Neural progenitor cell (in vitro differentiated cells): Measurements from ENCODE around the gene LASP1. TPM values are rescaled to one million over a fixed set of nuclear protein-coding genes. Genes with fewer than 3 reads are reported as not detected.

Source experiments
- DNase-seq: peaks from one replicate; pipeline ENCODE4 v3.0.0-alpha.2; 2016; ENCODE audit warnings: low spot score
- H2AFZ ChIP-seq: fragments of 200-600 bp; sonication (generic); replicated peaks from 2 replicates; pipeline ENCODE4 v1.6.1; 2016; ENCODE audit warnings: antibody characterized with exemption
- H3F3A ChIP-seq: fragments of 200-600 bp; sonication (generic); 2 replicates; pipeline ENCODE4 v1.6.1; 2016; ENCODE audit warnings: antibody characterized with exemption, low read depth
- H3K27ac ChIP-seq: fragments of 200-600 bp; sonication (generic); 2 replicates; pipeline ENCODE4 v1.5.1; 2016; ENCODE audit warnings: mild to moderate bottlenecking
- H3K27me3 ChIP-seq: fragments of 200-600 bp; sonication (generic); 2 replicates; pipeline ENCODE4 v1.6.1; 2016; ENCODE audit warnings: mild to moderate bottlenecking, moderate library complexity
- H3K36me3 ChIP-seq: fragments of 200-600 bp; sonication (generic); 2 replicates; pipeline ENCODE4 v1.5.1; 2016
- H3K4me1 ChIP-seq: fragments of 200-600 bp; sonication (generic); 2 replicates; pipeline ENCODE4 v1.6.1; 2016; ENCODE audit warnings: mixed run types
- H3K4me2 ChIP-seq: fragments of 200-600 bp; sonication (generic); 2 replicates; pipeline ENCODE4 v1.6.1; 2016
- H3K4me3 ChIP-seq: fragments of 200-600 bp; sonication (generic); 2 replicates; pipeline ENCODE4 v1.5.1; 2016
- H3K79me2 ChIP-seq: fragments of 200-600 bp; sonication (generic); 2 replicates; pipeline ENCODE4 v1.6.1; 2016; ENCODE audit warnings: low read depth
- H3K9ac ChIP-seq: fragments of 200-600 bp; sonication (generic); 2 replicates; pipeline ENCODE4 v1.6.1; 2016
- H3K9me3 ChIP-seq: fragments of 200-600 bp; sonication (generic); 2 replicates; pipeline ENCODE4 v1.5.1; 2016; ENCODE audit warnings: low read depth
- H4K20me1 ChIP-seq: fragments of 200-600 bp; sonication (generic); 2 replicates; pipeline ENCODE4 v1.6.1; 2016; ENCODE audit warnings: low read depth
- H3K27ac Mint-ChIP-seq: 3 replicates; pipeline ENCODE4 v1.8.0; 2021; ENCODE audit warnings: mixed read lengths
- H3K27me3 Mint-ChIP-seq: 2 replicates; pipeline ENCODE4 v1.8.0; 2022; ENCODE audit warnings: low read depth, mild to moderate bottlenecking, inconsistent platforms, moderate library complexity, mixed read lengths; ENCODE audit not compliant: insufficient read depth
- H3K36me3 Mint-ChIP-seq: 3 replicates; pipeline ENCODE4 v1.8.0; 2021; ENCODE audit warnings: mixed read lengths
- H3K4me1 Mint-ChIP-seq: 3 replicates; pipeline ENCODE4 v1.8.0; 2021; ENCODE audit warnings: mixed read lengths
- H3K4me3 Mint-ChIP-seq: 3 replicates; pipeline ENCODE4 v1.8.0; 2021; ENCODE audit warnings: mild to moderate bottlenecking, moderate library complexity, mixed read lengths
- H3K9me3 Mint-ChIP-seq: 3 replicates; pipeline ENCODE4 v1.8.0; 2020; ENCODE audit warnings: mixed read lengths
- EZH2 ChIP-seq: fragments of 200-600 bp; sonication (generic); IDR thresholded peaks from 2 replicates; pipeline ENCODE4 v1.6.1; 2017; ENCODE audit warnings: antibody characterized with exemption, mild to moderate bottlenecking, moderate library complexity
- EZH2phosphoT487 ChIP-seq: fragments of 200-600 bp; sonication (generic); IDR thresholded peaks from 2 replicates; pipeline ENCODE4 v1.6.1; 2017; ENCODE audit warnings: antibody characterized with exemption
- total RNA-seq: library from RNA; depleted of rRNA; stranded (reverse); fragments of >200 nt; gene quantifications from 2 replicates; pipeline ENCODE4 v1.2.3, GENCODE V29; 2015; ENCODE audit warnings: low replicate concordance
- TF ChIP-seq, protein P1 (sequence below): fragments of 200-600 bp; sonication (generic); IDR thresholded peaks from 2 replicates; pipeline ENCODE4 v1.5.1; 2017; ENCODE audit warnings: antibody characterized with exemption, mild to moderate bottlenecking

The LASP1 gene
- total RNA-seq, 1 donor from 2014 or later, result 45.2 TPM

DNA sequence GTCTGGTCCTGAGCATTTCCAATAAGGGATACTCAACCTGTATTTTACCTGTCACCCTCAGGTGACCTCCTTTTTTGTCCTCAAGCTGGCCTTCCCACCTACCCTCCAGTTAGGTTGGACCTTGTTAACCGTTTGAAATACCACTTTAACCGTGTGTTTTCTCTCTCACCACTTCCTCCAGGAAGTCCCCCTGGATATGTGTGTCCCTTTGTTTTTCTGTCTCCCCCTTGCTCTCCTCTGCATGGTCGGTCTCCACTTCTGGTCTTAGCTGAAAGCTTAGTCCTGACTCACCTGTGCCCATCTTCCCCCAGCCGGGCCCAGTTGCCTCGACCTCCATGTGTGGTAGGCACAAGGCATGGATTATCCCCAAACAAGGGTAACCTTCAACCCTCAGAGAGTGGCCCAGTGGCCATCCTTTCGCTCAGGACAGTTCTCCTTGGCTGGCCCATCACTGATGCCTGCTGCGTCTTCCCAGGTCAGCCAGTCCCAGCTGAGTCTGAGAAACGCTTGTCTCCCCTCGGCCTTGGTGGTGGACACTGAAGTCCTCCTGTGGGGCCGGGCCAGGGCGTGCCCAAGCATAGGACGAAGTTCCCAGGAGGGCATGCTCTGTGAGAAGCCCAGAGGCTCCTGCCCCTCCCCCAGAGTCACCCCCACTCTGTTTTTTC lies 20.0 kb downstream of the LASP1 start:
- Mint-ChIP-seq H3K27me3 (peaks cover 2% of the 10 kb centered on the region), H3K4me3 (no peak overlapping the region), H3K9me3 (no peaks in the 10 kb centered on the region), H3K36me3 (peaks cover 7% of the 10 kb centered on the region), H3K4me1 (peaks cover 55% of the 10 kb centered on the region), H3K27ac (no peak overlapping the region)
- no peak overlapping the region for H3K4me2 ChIP-seq
- H4K20me1 ChIP-seq, result peaks cover 55% of the 10 kb centered on the region
- no peaks in the 10 kb centered on the region for H3K27me3 ChIP-seq
- peaks cover 18% of the 10 kb centered on the region for H3K79me2 ChIP-seq
- H3K4me1 ChIP-seq, result peaks cover 27% of the 10 kb centered on the region
- no peaks in the 10 kb centered on the region for H3K9me3 ChIP-seq
- TF ChIP-seq EZH2, result no peak
- TF ChIP-seq, protein P1, sequence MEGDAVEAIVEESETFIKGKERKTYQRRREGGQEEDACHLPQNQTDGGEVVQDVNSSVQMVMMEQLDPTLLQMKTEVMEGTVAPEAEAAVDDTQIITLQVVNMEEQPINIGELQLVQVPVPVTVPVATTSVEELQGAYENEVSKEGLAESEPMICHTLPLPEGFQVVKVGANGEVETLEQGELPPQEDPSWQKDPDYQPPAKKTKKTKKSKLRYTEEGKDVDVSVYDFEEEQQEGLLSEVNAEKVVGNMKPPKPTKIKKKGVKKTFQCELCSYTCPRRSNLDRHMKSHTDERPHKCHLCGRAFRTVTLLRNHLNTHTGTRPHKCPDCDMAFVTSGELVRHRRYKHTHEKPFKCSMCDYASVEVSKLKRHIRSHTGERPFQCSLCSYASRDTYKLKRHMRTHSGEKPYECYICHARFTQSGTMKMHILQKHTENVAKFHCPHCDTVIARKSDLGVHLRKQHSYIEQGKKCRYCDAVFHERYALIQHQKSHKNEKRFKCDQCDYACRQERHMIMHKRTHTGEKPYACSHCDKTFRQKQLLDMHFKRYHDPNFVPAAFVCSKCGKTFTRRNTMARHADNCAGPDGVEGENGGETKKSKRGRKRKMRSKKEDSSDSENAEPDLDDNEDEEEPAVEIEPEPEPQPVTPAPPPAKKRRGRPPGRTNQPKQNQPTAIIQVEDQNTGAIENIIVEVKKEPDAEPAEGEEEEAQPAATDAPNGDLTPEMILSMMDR, result no peak
- no peak for TF ChIP-seq EZH2phosphoT487
- peaks cover 28% of the 10 kb centered on the region for H3F3A ChIP-seq
- H3K36me3 ChIP-seq, result no peaks in the 10 kb centered on the region
- H2AFZ ChIP-seq, result no peak overlapping the region
- H3K9ac ChIP-seq, result no peak overlapping the region
- no peak for DNase-seq
- H3K4me3 ChIP-seq, result no peak overlapping the region
- no peak overlapping the region for H3K27ac ChIP-seq

DNA sequence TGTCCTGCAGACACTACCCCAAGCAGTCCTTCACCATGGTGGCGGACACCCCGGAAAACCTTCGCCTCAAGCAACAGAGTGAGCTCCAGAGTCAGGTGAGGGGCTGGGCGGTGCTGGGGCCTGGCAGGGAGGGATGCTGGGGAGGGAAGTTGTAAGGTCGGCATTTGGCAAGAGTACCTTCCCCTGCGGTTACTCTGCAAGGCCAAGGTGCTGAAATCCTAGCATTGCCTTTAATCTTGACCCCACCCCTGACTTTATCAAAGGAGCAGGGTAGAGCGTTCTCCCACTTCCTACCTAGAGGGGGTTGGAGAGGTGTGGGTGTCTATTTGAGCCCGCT lies 20.5 kb downstream of the LASP1 start:
- Histone ChIP-seq H3K9me3 (no peaks in the 10 kb centered on the region), H2AFZ (no peak overlapping the region), H3K79me2 (peaks cover 13% of the 10 kb centered on the region), H3K4me3 (no peak overlapping the region), H3K4me2 (no peak overlapping the region), H3K9ac (no peak overlapping the region), H3K4me1 (peaks cover 22% of the 10 kb centered on the region), H3K27ac (no peak overlapping the region), H3F3A (peaks cover 23% of the 10 kb centered on the region), H4K20me1 (peaks cover 50% of the 10 kb centered on the region), H3K36me3 (no peaks in the 10 kb centered on the region), H3K27me3 (no peaks in the 10 kb centered on the region)
- TF ChIP-seq EZH2phosphoT487, result no peak
- TF ChIP-seq, protein P1, result no peak
- TF ChIP-seq EZH2, result no peak
- H3K4me3 Mint-ChIP-seq, result no peak overlapping the region
- DNase-seq, result no peak
- H3K27ac Mint-ChIP-seq, result no peak overlapping the region
- peaks cover 50% of the 10 kb centered on the region for H3K4me1 Mint-ChIP-seq
- peaks cover 2% of the 10 kb centered on the region for H3K27me3 Mint-ChIP-seq
- peaks cover 7% of the 10 kb centered on the region for H3K36me3 Mint-ChIP-seq
- H3K9me3 Mint-ChIP-seq, result no peaks in the 10 kb centered on the region

DNA sequence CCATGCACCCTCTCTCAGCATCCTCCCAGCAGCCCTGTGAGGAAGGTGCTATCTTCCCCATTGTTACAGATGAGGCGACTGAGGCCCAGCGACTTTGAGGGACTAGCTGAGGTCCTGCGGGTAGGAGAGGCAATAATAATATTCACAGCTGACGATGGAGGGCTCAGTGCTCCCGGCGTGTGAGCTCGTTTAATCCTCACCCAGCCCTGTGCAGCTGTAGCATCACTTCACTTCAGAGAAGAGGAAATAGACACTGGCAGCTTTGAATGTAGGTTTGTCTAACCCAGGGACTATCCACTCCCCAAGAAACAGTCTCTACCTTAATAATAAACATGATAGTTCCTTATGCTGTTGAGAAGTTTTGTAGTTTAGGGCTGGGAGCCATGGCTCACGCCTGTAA lies 21.6 kb downstream of the LASP1 start:
- no peaks in the 10 kb centered on the region for H3K9me3 Mint-ChIP-seq
- Histone ChIP-seq H3K79me2 (peaks cover 6% of the 10 kb centered on the region), H3K4me1 (peaks cover 21% of the 10 kb centered on the region), H3K9me3 (no peaks in the 10 kb centered on the region), H4K20me1 (peaks cover 40% of the 10 kb centered on the region), H3K36me3 (no peaks in the 10 kb centered on the region), H3K27me3 (no peaks in the 10 kb centered on the region), H3K4me3 (no peak overlapping the region), H3F3A (peaks cover 13% of the 10 kb centered on the region), H2AFZ (no peak overlapping the region), H3K27ac (no peak overlapping the region), H3K4me2 (no peak overlapping the region), H3K9ac (no peak overlapping the region)
- H3K27me3 Mint-ChIP-seq, result peaks cover 2% of the 10 kb centered on the region
- H3K27ac Mint-ChIP-seq, result peak overlapping the region; percentile 29
- peaks cover 50% of the 10 kb centered on the region for H3K4me1 Mint-ChIP-seq
- TF ChIP-seq, protein P1, result no peak
- TF ChIP-seq EZH2phosphoT487 (no peak), EZH2 (no peak)
- H3K36me3 Mint-ChIP-seq, result peaks cover 7% of the 10 kb centered on the region
- peak overlapping the region; percentile 9 for H3K4me3 Mint-ChIP-seq
- DNase-seq, result no peak
